A673 (cell line): ENCODE data around the gene DGAT2. TPM values are rescaled to one million over a fixed set of nuclear protein-coding genes. Genes with fewer than 3 reads are reported as not detected.

Experiments
- BruUV-seq: library from RNA; stranded (reverse); fragments of 400-500 nt; replicated peaks from 2 replicates; lab custom pipeline; 2021; lab: Mats Ljungman, UMichigan
- CTCF ChIA-PET: fragments of 300-600 bp; sonication (Branson Sonifier 250); formaldehyde crosslinking; loops from one replicate; lab custom pipeline; 2022; ENCODE audit warnings: antibody characterized with exemption; lab: Charles Lee
- POLR2A ChIA-PET: fragments of 300-600 bp; sonication (Branson Sonifier 250); formaldehyde crosslinking; loops from one replicate; lab custom pipeline; 2022; ENCODE audit warnings: antibody characterized with exemption; ENCODE audit not compliant: low non-redundant PET; lab: Charles Lee
- DNase-seq: peaks from one replicate; pipeline ENCODE4 v3.0.0-alpha.2; 2015; ENCODE audit warnings: low spot score
- H3K27ac ChIP-seq: fragments of 200-600 bp; sonication (generic); 2 replicates; pipeline ENCODE4 v1.5.1; 2016; ENCODE audit warnings: mixed run types, low read depth, mild to moderate bottlenecking, mixed read lengths, antibody characterized with exemption, low read length; ENCODE audit not compliant: poor library complexity, severe bottlenecking
- H3K27me3 ChIP-seq: fragments of 200-600 bp; sonication (generic); replicated peaks from 2 replicates; pipeline ENCODE4 v1.6.1; 2017; ENCODE audit warnings: mixed run types, low read depth, mild to moderate bottlenecking, mixed read lengths, antibody characterized with exemption, low read length; ENCODE audit not compliant: insufficient read depth, poor library complexity
- H3K36me3 ChIP-seq: fragments of 200-600 bp; sonication (generic); 2 replicates; pipeline ENCODE4 v1.6.1; 2016; ENCODE audit warnings: mixed run types, mild to moderate bottlenecking, mixed read lengths, antibody characterized with exemption, low read length; ENCODE audit not compliant: insufficient read depth, poor library complexity, severe bottlenecking
- H3K4me1 ChIP-seq: fragments of 200-600 bp; sonication (generic); 2 replicates; pipeline ENCODE4 v1.6.1; 2017; ENCODE audit warnings: mixed run types, mild to moderate bottlenecking, mixed read lengths, antibody characterized with exemption, low read length; ENCODE audit not compliant: insufficient read depth, poor library complexity, severe bottlenecking
- H3K4me3 ChIP-seq: fragments of 200-600 bp; sonication (generic); 2 replicates; pipeline ENCODE4 v1.5.1; 2016; ENCODE audit warnings: low read depth, mixed run types, mild to moderate bottlenecking, mixed read lengths, low read length; ENCODE audit not compliant: poor library complexity, severe bottlenecking
- H3K9me3 ChIP-seq: fragments of 200-600 bp; sonication (generic); 2 replicates; pipeline ENCODE4 v1.6.1; 2016; ENCODE audit warnings: mixed run types, low read depth, mild to moderate bottlenecking, mixed read lengths, antibody characterized with exemption, low read length; ENCODE audit not compliant: poor library complexity, severe bottlenecking
- CTCF ChIP-seq: fragments of 300-800, 200-600 bp; sonication (generic); conservative IDR thresholded peaks from 2 replicates; pipeline ENCODE4 v1.5.1; 2017; ENCODE audit warnings: low read depth, mild to moderate bottlenecking, antibody characterized with exemption, low read length, moderate library complexity, mixed read lengths
- EZH2 ChIP-seq: fragments of 200-600 bp; sonication (generic); IDR thresholded peaks from 2 replicates; pipeline ENCODE4 v1.6.1; 2017; ENCODE audit warnings: borderline replicate concordance, low read depth, mild to moderate bottlenecking, mixed read lengths, antibody characterized with exemption, low read length; ENCODE audit not compliant: poor library complexity, severe bottlenecking
- intact Hi-C: fragments of 100-400 bp; cut with micrococcal nuclease; formaldehyde crosslinking; loops from one replicate; pipeline ENCODE4 v1.10.0; 2022; ENCODE audit not compliant: unreplicated experiment
- total RNA-seq: library from RNA; stranded (reverse); gene quantifications from 2 replicates; pipeline ENCODE4 v1.2.3, GENCODE V29; 2021

Gene DGAT2
- total RNA-seq, 1 experiment from 2014 or later: 3.7 TPM

DNA sequence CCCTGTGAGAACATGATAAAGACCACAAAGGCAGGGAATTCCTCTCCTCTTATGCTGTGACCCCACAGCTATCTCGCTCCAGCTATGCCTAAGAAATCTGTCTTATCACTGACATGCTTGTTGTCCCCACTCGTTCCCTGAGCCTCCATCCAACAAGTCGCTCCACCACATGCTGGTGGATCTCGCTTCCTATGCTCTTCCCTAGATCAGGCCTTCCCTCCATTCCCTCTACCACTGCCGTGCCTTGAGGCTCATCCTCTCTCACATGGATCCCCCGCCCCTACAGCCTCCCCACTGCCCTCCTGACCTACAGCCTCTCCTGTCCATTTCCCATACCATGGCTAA, 1.4 kb upstream of the DGAT2 start:
- TF ChIP-seq EZH2 (no peak), CTCF (no peak)
- ChIA-PET POLR2A (no interaction called here), CTCF (no interaction called here)
- Histone ChIP-seq H3K4me3 (no peak overlapping the region), H3K36me3 (no peaks in the 10 kb centered on the region), H3K4me1 (peaks cover 21% of the 10 kb centered on the region), H3K27me3 (no peaks in the 10 kb centered on the region), H3K9me3 (no peaks in the 10 kb centered on the region), H3K27ac (no peak overlapping the region)
- intact Hi-C loops: no loop called here
- BruUV-seq: no TSS peak
- no peak for DNase-seq

DNA sequence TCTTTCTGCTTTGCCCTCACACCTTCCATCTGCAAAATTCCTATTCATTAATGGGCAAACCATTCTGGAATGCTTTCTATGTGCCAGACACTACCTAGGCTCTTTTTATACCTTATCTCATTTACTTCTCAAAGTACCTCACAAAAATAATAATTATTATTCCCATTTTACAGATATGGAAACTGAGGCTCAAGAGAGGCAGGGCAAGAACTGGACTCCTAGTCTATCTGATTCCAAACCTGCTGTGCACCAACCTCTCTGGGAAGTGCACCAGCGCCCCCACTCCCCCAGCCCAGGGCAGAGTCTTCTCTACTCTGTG, 826 bp upstream of the DGAT2 start:
- H3K27ac ChIP-seq: no peak overlapping the region
- no peaks in the 10 kb centered on the region for H3K36me3 ChIP-seq
- CTCF ChIA-PET: no interaction called here
- H3K4me3 ChIP-seq: no peak overlapping the region
- no peak for TF ChIP-seq EZH2
- TF ChIP-seq CTCF: no peak
- no TSS peak for BruUV-seq
- H3K27me3 ChIP-seq: no peaks in the 10 kb centered on the region
- intact Hi-C loops: no loop called here
- no peaks in the 10 kb centered on the region for H3K9me3 ChIP-seq
- POLR2A ChIA-PET: no interaction called here
- DNase-seq: no peak
- peaks cover 21% of the 10 kb centered on the region for H3K4me1 ChIP-seq

DNA sequence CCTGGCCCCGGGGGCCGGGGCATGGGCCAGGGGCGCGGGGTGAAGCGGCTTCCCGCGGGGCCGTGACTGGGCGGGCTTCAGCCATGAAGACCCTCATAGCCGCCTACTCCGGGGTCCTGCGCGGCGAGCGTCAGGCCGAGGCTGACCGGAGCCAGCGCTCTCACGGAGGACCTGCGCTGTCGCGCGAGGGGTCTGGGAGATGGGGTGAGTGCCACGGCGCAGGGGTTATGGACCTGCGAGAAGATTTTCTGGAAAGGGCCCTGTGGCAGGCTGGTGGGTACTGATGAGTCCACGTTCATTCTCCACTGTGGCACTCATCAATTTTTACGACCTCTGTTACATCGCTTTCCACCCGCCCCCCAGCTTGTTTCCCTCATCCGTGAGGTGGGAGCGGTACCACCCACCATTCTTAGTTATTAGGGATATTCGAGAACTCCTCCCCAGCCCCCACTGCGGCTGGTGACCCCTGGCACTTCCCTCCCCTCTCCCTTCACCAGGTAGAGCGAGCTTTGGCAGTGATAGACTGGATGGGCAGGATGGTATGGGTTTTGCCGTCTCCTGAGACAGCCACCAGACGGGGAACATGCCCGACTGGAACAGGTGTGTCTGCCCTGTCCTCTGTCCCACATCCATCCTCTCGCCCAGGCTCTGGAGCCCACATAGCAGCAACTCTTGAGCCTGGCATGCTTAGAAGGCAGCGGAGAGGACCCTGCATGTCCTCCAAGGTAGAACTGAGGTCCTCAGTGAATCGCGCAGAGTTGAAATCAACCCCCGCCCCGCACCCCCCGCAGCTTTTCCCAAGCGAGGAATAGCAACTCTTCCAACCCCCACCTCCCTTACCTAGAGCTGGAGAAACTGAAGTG, 562 bp downstream of the DGAT2 start:
- intact Hi-C loops: no loop called here
- TF ChIP-seq CTCF (no peak; the same call in 1 of the 2 replicates), EZH2 (no peak)
- Histone ChIP-seq H3K27me3 (no peaks in the 10 kb centered on the region), H3K4me1 (peaks cover 17% of the 10 kb centered on the region), H3K4me3 (peak overlapping the region; percentile 38), H3K9me3 (no peaks in the 10 kb centered on the region), H3K27ac (no peak overlapping the region), H3K36me3 (no peaks in the 10 kb centered on the region)
- no peak for DNase-seq
- ChIA-PET CTCF (no interaction called here), POLR2A (no interaction called here)
- no TSS peak for BruUV-seq
